Measurements from ENCODE around the gene IRF1. TPM values are rescaled to one million over a fixed set of nuclear protein-coding genes. Genes with fewer than 3 reads are reported as not detected.

Gene IRF1
- total RNA-seq, 4 donors from 2014 or later, result 17.5 to 24.1 (median 20.1) TPM

GRCh38 chr5:132483661-132484390, 6.7 kb downstream of the IRF1 start:
- Histone ChIP-seq H3K27me3 (no peaks in the 10 kb centered on the region), H3K4me3 (no peak overlapping the region), H3K4me1 (peaks cover 19% of the 10 kb centered on the region), H3K36me3 (peaks cover 59% of the 10 kb centered on the region), H3K9me3 (no peaks in the 10 kb centered on the region), H3K27ac (no peak overlapping the region)
- TF ChIP-seq POLR2A (IDR thresholded peaks at IDR 0.05) (no peak), EP300 (IDR thresholded peaks at IDR 0.05) (no peak), POLR2AphosphoS5 (IDR thresholded peaks at IDR 0.05) (no peak)
- TF ChIP-seq, protein P1, sequence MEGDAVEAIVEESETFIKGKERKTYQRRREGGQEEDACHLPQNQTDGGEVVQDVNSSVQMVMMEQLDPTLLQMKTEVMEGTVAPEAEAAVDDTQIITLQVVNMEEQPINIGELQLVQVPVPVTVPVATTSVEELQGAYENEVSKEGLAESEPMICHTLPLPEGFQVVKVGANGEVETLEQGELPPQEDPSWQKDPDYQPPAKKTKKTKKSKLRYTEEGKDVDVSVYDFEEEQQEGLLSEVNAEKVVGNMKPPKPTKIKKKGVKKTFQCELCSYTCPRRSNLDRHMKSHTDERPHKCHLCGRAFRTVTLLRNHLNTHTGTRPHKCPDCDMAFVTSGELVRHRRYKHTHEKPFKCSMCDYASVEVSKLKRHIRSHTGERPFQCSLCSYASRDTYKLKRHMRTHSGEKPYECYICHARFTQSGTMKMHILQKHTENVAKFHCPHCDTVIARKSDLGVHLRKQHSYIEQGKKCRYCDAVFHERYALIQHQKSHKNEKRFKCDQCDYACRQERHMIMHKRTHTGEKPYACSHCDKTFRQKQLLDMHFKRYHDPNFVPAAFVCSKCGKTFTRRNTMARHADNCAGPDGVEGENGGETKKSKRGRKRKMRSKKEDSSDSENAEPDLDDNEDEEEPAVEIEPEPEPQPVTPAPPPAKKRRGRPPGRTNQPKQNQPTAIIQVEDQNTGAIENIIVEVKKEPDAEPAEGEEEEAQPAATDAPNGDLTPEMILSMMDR (IDR thresholded peaks at IDR 0.05), result no peak
- peak; percentile 47 to 49 for DNase-seq (ENCODE audit: low spot score in 2 of 2)
- WGBS, result 81% methylated on average over 7 of the region's 7 CpGs

- no peak overlapping the region for H3K4me3 ChIP-seq
- H3K4me1 ChIP-seq, result peaks cover 17% of the 10 kb centered on the region
- 91% methylated on average over 8 of the region's 8 CpGs for WGBS
- DNase-seq (ENCODE audit: low spot score in 2 of 2), result peak; percentile 44 to 63
- no peaks in the 10 kb centered on the region for H3K27me3 ChIP-seq
- TF ChIP-seq POLR2AphosphoS5 (IDR thresholded peaks at IDR 0.05) (no peak), POLR2A (IDR thresholded peaks at IDR 0.05) (no peak), EP300 (IDR thresholded peaks at IDR 0.05) (no peak)
- TF ChIP-seq, protein P1 (IDR thresholded peaks at IDR 0.05), result no peak
- peaks cover 57% of the 10 kb centered on the region for H3K36me3 ChIP-seq
- H3K27ac ChIP-seq, result no peak overlapping the region
- no peaks in the 10 kb centered on the region for H3K9me3 ChIP-seq
Observed at GRCh38 chr5:132483101-132483500, 7.5 kb downstream of the IRF1 start.

- 75% methylated on average over 5 of the region's 5 CpGs for WGBS
- no peak for TF ChIP-seq POLR2AphosphoS5 (IDR thresholded peaks at IDR 0.05)
- no peak for TF ChIP-seq POLR2A (IDR thresholded peaks at IDR 0.05)
- TF ChIP-seq, protein P1 (IDR thresholded peaks at IDR 0.05), result no peak
- no peak for TF ChIP-seq EP300 (IDR thresholded peaks at IDR 0.05)
- peaks cover 44% of the 10 kb centered on the region for H3K36me3 ChIP-seq
- DNase-seq (ENCODE audit: low spot score in 2 of 2), result no peak
- H3K9me3 ChIP-seq, result no peaks in the 10 kb centered on the region
- H3K4me3 ChIP-seq, result no peak overlapping the region
- peaks cover 14% of the 10 kb centered on the region for H3K4me1 ChIP-seq
- H3K27me3 ChIP-seq, result no peaks in the 10 kb centered on the region
- no peak overlapping the region for H3K27ac ChIP-seq
Observed at GRCh38 chr5:132481596-132482211, 8.9 kb downstream of the IRF1 start.

DNA sequence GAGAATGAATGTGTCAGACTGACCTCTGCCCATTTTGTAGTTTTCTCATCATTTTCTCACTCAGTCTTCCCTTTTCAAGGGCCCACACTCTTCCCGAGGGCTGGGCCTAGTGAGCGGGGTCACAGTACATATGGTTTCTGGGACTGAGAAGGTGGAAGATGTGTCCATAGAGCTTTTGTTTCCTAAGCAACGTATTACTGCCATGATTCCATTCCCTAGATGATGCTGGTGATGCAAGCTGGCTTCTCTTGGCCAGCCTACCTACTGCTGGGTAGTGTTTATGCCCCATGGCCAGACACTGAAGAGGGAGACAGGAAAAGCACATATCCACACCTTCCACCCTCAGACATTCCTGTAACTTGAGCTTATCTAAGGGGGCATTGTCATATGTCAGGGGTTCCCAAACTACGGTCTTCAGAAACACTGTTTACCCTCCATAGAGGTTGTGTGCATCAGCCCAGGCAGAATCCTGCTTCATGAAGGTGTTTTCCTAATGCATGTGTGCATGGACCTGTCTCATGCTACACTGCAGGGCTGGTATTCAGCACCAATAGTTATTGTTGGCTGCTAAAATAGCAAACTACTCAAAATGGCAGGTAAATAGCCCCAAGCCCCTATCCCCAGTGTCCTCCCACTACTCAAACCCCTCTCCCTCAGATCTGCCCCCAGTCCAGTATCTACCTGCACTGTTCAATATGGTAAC, 9.5 kb downstream of the IRF1 start:
- Histone ChIP-seq H3K27ac (no peak overlapping the region), H3K36me3 (peaks cover 38% of the 10 kb centered on the region), H3K9me3 (no peaks in the 10 kb centered on the region), H3K4me3 (no peak overlapping the region), H3K27me3 (no peaks in the 10 kb centered on the region), H3K4me1 (peaks cover 17% of the 10 kb centered on the region)
- no peak for TF ChIP-seq POLR2AphosphoS5 (IDR thresholded peaks at IDR 0.05)
- TF ChIP-seq EP300 (IDR thresholded peaks at IDR 0.05), result no peak
- TF ChIP-seq, protein P1 (IDR thresholded peaks at IDR 0.05), result no peak
- TF ChIP-seq POLR2A (IDR thresholded peaks at IDR 0.05), result no peak
- 72% methylated on average over 4 of the region's 4 CpGs for WGBS
- DNase-seq (ENCODE audit: low spot score in 2 of 2), result peak in 1 of 2 donors; percentile 3

DNA sequence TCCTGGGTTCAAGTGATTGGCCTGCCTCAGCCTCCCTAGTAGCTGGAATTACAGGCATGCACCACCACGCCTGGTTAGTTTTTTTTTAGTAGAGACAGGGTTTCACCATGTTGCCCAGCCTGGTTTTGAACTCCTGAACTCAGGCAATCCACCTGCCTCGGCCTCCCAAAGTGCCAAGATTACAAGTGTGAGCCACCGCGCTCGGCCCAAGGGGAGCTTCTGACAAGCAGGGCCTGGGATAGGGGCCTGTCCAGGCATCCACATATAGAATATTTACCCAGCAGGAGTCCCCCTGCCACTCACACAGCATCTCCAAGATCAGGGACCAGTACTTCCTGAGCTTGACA, 10.1 kb downstream of the IRF1 start:
- H3K27me3 ChIP-seq, result no peaks in the 10 kb centered on the region
- DNase-seq (ENCODE audit: low spot score in 2 of 2), result no peak
- no peak overlapping the region for H3K4me3 ChIP-seq
- H3K9me3 ChIP-seq, result no peaks in the 10 kb centered on the region
- H3K27ac ChIP-seq, result no peak overlapping the region
- WGBS, result 92% methylated on average over 1 of the region's 5 CpGs
- H3K4me1 ChIP-seq, result peaks cover 18% of the 10 kb centered on the region
- H3K36me3 ChIP-seq, result peaks cover 33% of the 10 kb centered on the region
- TF ChIP-seq POLR2AphosphoS5 (IDR thresholded peaks at IDR 0.05) (no peak), POLR2A (IDR thresholded peaks at IDR 0.05) (no peak), EP300 (IDR thresholded peaks at IDR 0.05) (no peak)
- TF ChIP-seq, protein P1 (IDR thresholded peaks at IDR 0.05), result no peak
